Measurements from ENCODE around the gene TCF4.

The TCF4 gene

DNA sequence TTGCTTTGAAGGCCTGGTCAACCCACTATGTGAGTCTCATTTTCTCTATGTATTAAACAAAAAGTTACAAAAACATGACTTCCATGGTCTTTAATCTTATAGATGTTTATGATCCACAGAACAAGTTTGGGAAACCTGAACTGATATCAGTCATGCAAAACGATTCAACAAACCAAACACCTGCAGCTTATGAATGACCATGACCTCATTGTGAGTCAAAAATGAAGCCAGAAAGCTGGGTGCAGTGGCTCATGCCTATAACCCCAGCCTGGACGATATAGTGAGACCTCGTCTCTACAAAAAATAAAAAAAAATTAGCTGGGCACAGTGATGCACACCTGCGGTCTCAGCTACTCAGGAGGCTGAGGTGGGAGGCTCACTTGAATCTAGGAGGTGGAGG is 358.3 kb downstream of the TCF4 start:
- no peak overlapping the region for H3K27ac ChIP-seq

GRCh38 chr18:55228707-55229106 is 359.3 kb downstream of the TCF4 start:
- TF ChIP-seq, protein P1, sequence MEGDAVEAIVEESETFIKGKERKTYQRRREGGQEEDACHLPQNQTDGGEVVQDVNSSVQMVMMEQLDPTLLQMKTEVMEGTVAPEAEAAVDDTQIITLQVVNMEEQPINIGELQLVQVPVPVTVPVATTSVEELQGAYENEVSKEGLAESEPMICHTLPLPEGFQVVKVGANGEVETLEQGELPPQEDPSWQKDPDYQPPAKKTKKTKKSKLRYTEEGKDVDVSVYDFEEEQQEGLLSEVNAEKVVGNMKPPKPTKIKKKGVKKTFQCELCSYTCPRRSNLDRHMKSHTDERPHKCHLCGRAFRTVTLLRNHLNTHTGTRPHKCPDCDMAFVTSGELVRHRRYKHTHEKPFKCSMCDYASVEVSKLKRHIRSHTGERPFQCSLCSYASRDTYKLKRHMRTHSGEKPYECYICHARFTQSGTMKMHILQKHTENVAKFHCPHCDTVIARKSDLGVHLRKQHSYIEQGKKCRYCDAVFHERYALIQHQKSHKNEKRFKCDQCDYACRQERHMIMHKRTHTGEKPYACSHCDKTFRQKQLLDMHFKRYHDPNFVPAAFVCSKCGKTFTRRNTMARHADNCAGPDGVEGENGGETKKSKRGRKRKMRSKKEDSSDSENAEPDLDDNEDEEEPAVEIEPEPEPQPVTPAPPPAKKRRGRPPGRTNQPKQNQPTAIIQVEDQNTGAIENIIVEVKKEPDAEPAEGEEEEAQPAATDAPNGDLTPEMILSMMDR (conservative IDR thresholded peaks at IDR 0.05): no peak

More for the DNA sequence above, 358.3 kb downstream of the TCF4 start:
- TF ChIP-seq, protein P1 (conservative IDR thresholded peaks at IDR 0.05): no peak

DNA sequence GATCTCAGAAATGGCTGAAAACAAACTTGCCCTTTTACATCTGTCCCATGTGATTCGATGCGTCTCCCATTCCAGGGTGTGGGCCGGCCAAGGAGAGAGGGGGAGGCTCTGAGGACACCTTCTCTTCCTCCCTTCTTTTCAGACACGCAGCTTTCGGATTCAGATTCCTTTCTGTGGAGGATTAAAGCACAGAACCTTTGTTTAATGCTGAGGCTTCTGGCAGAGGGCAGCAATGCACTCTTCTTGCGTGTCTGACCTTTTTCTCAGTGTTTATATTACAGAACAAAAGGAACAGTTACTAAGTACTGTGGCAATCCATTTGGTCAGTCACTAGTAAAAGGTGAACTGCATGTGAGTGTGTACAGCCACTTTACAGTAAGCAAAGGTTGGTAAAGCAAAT is 359.8 kb downstream of the TCF4 start:
- H3K27ac ChIP-seq: no peak overlapping the region
- TF ChIP-seq, protein P1 (conservative IDR thresholded peaks at IDR 0.05): no peak

More at GRCh38 chr18:55228707-55229106, 359.3 kb downstream of the TCF4 start:
- H3K27ac ChIP-seq: no peak overlapping the region

DNA sequence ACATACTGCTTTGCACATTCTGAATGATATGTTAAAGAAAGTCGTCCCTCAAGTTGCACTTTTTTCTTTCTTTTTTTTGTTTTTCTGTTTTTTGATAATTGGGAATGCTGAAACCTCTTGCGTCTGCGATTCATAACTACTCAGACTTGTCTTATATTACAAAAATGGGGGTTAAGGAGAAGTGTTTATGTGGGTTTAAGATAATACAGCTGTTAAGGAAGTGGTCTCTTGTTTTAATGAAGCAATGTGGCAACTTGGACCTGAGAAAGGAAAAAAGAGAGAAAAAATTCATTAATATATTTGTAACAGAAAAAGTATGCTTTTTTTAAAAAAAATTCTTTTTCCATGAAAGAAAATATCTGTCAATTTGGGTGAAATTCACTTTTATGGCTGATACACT is 360.2 kb downstream of the TCF4 start:
- H3K27ac ChIP-seq: no peak overlapping the region
- TF ChIP-seq, protein P1 (conservative IDR thresholded peaks at IDR 0.05): no peak

GRCh38 chr18:55226044-55226443 is 361.9 kb downstream of the TCF4 start:
- TF ChIP-seq, protein P1 (conservative IDR thresholded peaks at IDR 0.05): no peak
- no peak overlapping the region for H3K27ac ChIP-seq

DNA sequence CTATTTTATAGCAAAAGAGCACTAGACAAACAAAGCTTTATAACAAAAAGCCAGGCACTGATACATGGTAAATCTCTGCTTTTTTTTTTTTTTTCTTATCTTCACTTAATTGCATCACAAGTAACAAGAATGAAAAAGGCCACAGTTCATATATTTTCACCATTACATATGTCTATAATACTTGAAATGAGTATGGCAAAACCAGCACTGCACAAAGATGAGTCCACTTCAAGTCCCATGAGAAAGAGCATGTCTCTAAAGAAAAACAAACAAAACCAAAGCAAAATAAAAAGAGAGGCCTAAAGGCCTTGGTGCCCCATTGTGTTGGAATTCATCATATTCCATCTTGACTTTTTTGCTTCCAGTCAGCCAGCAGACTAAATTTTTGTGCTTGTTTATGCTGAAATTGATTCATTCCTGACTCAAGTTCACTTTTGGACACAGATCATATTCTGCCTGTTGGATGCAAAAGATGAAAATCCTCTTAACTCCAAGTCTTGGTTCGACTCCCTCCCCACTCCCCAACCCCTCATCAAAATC is 363.8 kb downstream of the TCF4 start:
- H3K27ac ChIP-seq: no peak overlapping the region
- TF ChIP-seq, protein P1 (conservative IDR thresholded peaks at IDR 0.05): no peak

GRCh38 chr18:55221622-55222021 is 366.4 kb downstream of the TCF4 start:
- no peak overlapping the region for H3K27ac ChIP-seq
- TF ChIP-seq, protein P1 (conservative IDR thresholded peaks at IDR 0.05): no peak
